HepG2 (cell line): ENCODE data around the gene TRMT112. TPM values are rescaled to one million over a fixed set of nuclear protein-coding genes. Genes with fewer than 3 reads are reported as not detected.

Experiments
- DRAP1 ChIP-seq: IDR thresholded peaks from 2 replicates; pipeline ENCODE4 v1.6.1; 2016; ENCODE audit warnings: missing genetic modification reagents, missing compliant biosample characterization
- E2F5 ChIP-seq: sonication (generic); formaldehyde crosslinking; conservative IDR thresholded peaks from 2 replicates; pipeline ENCODE4 v1.4.0; 2020; ENCODE audit warnings: missing genetic modification reagents
- FOSL2 ChIP-seq: sonication (generic); formaldehyde crosslinking; IDR thresholded peaks from 2 replicates; pipeline ENCODE4 v1.4.0; 2020; ENCODE audit warnings: missing genetic modification reagents
- HNF4A ChIP-seq: sonication (generic); formaldehyde crosslinking; IDR thresholded peaks from 2 replicates; pipeline ENCODE4 v1.4.0; 2020; ENCODE audit warnings: missing genetic modification reagents
- NBN ChIP-seq: fragments of 450-650 bp; conservative IDR thresholded peaks from 2 replicates; pipeline ENCODE4 v1.6.1; 2017
- NR2C2 ChIP-seq: sonication (generic); formaldehyde crosslinking; IDR thresholded peaks from 2 replicates; pipeline ENCODE4 v1.4.0; 2020; ENCODE audit warnings: missing genetic modification reagents, mild to moderate bottlenecking, moderate library complexity, borderline replicate concordance
- NR2F1 ChIP-seq, 2 experiments: fragments of 450-650 bp in 1 of 2; formaldehyde crosslinking in 1 of 2; IDR thresholded peaks; 2 replicates each; pipeline versions ENCODE4 v1.5.0 to v1.6.1; 2016 to 2020; ENCODE audit warnings: mild to moderate bottlenecking in 1 of 2, missing compliant biosample characterization in 1 of 2, missing genetic modification reagents in 1 of 2, moderate library complexity in 1 of 2
- NR2F6 ChIP-seq, 2 experiments: IDR thresholded peaks; 2 replicates each; pipeline ENCODE4 v1.6.1; 2016; ENCODE audit warnings: antibody characterized with exemption in 1 of 2, mild to moderate bottlenecking in 1 of 2
- PCBP1 ChIP-seq: fragments of 200-400 bp; formaldehyde crosslinking; IDR thresholded peaks from 2 replicates; pipeline ENCODE4 v1.6.1; 2017; ENCODE audit warnings: mild to moderate bottlenecking, low read depth, low read length, borderline replicate concordance
- PHF5A ChIP-seq: IDR thresholded peaks from one replicate; pipeline ENCODE4 v1.6.1; 2018; ENCODE audit warnings: low read depth, missing genetic modification reagents; ENCODE audit not compliant: unreplicated experiment
- SIN3A ChIP-seq: IDR thresholded peaks from 2 replicates; pipeline ENCODE4 v1.6.1; 2011; ENCODE audit warnings: low read depth, mild to moderate bottlenecking, control low read depth, low read length, borderline replicate concordance
- SMC3 ChIP-seq: IDR thresholded peaks from 2 replicates; pipeline ENCODE4 v1.6.1; 2011; ENCODE audit warnings: low read length, improper control_type of control experiment
- SP4 ChIP-seq: sonication (generic); formaldehyde crosslinking; IDR thresholded peaks from 2 replicates; pipeline ENCODE4 v1.8.1; 2023; ENCODE audit warnings: mild to moderate bottlenecking, missing genetic modification reagents
- TBX2 ChIP-seq: sonication (generic); formaldehyde crosslinking; IDR thresholded peaks from 2 replicates; pipeline ENCODE4 v1.5.0; 2020; ENCODE audit warnings: missing genetic modification reagents, mild to moderate bottlenecking, borderline replicate concordance
- YEATS4 ChIP-seq: sonication (generic); formaldehyde crosslinking; IDR thresholded peaks from 2 replicates; pipeline ENCODE4 v1.4.0; 2020; ENCODE audit warnings: missing genetic modification reagents, borderline replicate concordance
- ZEB1 ChIP-seq: IDR thresholded peaks from 2 replicates; pipeline ENCODE4 v1.6.1; 2012; ENCODE audit warnings: mild to moderate bottlenecking, low read depth, inconsistent platforms; ENCODE audit not compliant: insufficient replicate concordance
- ZNF234 ChIP-seq: sonication (generic); formaldehyde crosslinking; conservative IDR thresholded peaks from 2 replicates; pipeline ENCODE4 v1.5.1; 2020; ENCODE audit warnings: mild to moderate bottlenecking, missing genetic modification reagents
- ZNF280D ChIP-seq: sonication (generic); formaldehyde crosslinking; IDR thresholded peaks from 2 replicates; pipeline ENCODE4 v1.5.1; 2020; ENCODE audit warnings: mild to moderate bottlenecking, missing genetic modification reagents
- ZNF282 ChIP-seq: fragments of 450-650 bp; IDR thresholded peaks from 2 replicates; pipeline ENCODE4 v1.6.1; 2018; ENCODE audit not compliant: partially characterized antibody
- ZNF317 ChIP-seq: sonication (generic); formaldehyde crosslinking; IDR thresholded peaks from 2 replicates; pipeline ENCODE4 v1.5.0; 2020; ENCODE audit warnings: mild to moderate bottlenecking, missing genetic modification reagents
- ZNF382 ChIP-seq: sonication (generic); formaldehyde crosslinking; IDR thresholded peaks from 2 replicates; pipeline ENCODE4 v1.5.0; 2020; ENCODE audit warnings: missing genetic modification reagents, mild to moderate bottlenecking, borderline replicate concordance
- ZNF446 ChIP-seq: sonication (generic); formaldehyde crosslinking; IDR thresholded peaks from 2 replicates; pipeline ENCODE4 v1.5.0; 2020; ENCODE audit warnings: mild to moderate bottlenecking, missing genetic modification reagents
- ZNF543 ChIP-seq: sonication (generic); formaldehyde crosslinking; IDR thresholded peaks from 2 replicates; pipeline ENCODE4 v1.4.0; 2020; ENCODE audit warnings: mild to moderate bottlenecking, missing genetic modification reagents
- ZNF782 ChIP-seq: sonication (generic); formaldehyde crosslinking; IDR thresholded peaks from 2 replicates; pipeline ENCODE4 v1.4.0; 2020; ENCODE audit warnings: missing genetic modification reagents, mild to moderate bottlenecking, borderline replicate concordance
- ZNF850 ChIP-seq: sonication (generic); formaldehyde crosslinking; conservative IDR thresholded peaks from 2 replicates; pipeline ENCODE4 v1.9.0; 2021; ENCODE audit warnings: mild to moderate bottlenecking, missing genetic modification reagents
- ZSCAN25 ChIP-seq: sonication (generic); formaldehyde crosslinking; IDR thresholded peaks from 2 replicates; pipeline ENCODE4 v1.8.0; 2022; ENCODE audit warnings: mild to moderate bottlenecking, missing genetic modification reagents
- polyA plus RNA-seq, 8 experiments: library from polyadenylated mRNA; depleted of rRNA in 3 of 8; stranded (reverse) in 7 of 8; unstranded in 1 of 8; fragments of >200 nt; fragmentation: Illumina TruSeq in 4 of 8; extraction: Trizol in 4 of 8; gene quantifications; 2 replicates each; pipeline versions ENCODE4 v1.2.1 to v1.2.3, GENCODE V29; 2011 to 2016; ENCODE audit warnings: low read depth in 4 of 8, missing spikeins in 1 of 8, mixed read lengths in 1 of 8; ENCODE audit not compliant: insufficient read depth in 1 of 8
- total RNA-seq, 5 experiments: library from RNA; depleted of rRNA; stranded (reverse); fragments of >200 nt; fragmentation: Illumina TruSeq; extraction: Trizol; gene quantifications; 2 replicates each; pipeline ENCODE4 v1.2.3, GENCODE V29; 2016; ENCODE audit warnings: low read depth in 1 of 5

The TRMT112 gene
- total and polyA plus RNA-seq, 2 of the 13 experiments (the other 11 are each of a cell fraction or from before 2014, with no cell fraction given): 186 to 409 TPM

GRCh38 chr11:64355078-64355940 is 38.0 kb upstream of the TRMT112 start (continued):
- TF ChIP-seq ZNF280D (0 out of 2 replicates have a peak, but pooled peaks have one; percentile 54), SIN3A (peak; percentile 72; the same call in 1 of the 2 replicates), ZNF782 (CRISPR knock-in tag) (no peak; the same call in 1 of the 2 replicates), PCBP1 (peak; percentile 91; the same call in 1 of the 2 replicates), E2F5 (CRISPR knock-in tag) (no peak), ZEB1 (peak; percentile 33), ZNF282 (no peak), YEATS4 (CRISPR knock-in tag) (no peak), NR2F6 (IDR thresholded peaks at IDR 0.05) (peak; percentile 72), NR2F6 (CRISPR knock-in tag; IDR thresholded peaks at IDR 0.05) (peak; percentile 77), HNF4A (peak; percentile 56; the same call in 1 of the 2 replicates), ZSCAN25 (CRISPR knock-in tag) (peak; percentile 98), ZNF543 (CRISPR knock-in tag) (peak; percentile 30; the same call in 1 of the 2 replicates), SP4 (peak; percentile 42; the same call in 1 of the 2 replicates), ZNF446 (CRISPR knock-in tag) (no peak), DRAP1 (CRISPR knock-in tag) (peak; percentile 28; the same call in 1 of the 2 replicates), ZNF317 (CRISPR knock-in tag) (no peak), NR2F1 (CRISPR knock-in tag; IDR thresholded peaks at IDR 0.05) (peak; percentile 19 to 44; a peak in 1 of 4 replicates), TBX2 (CRISPR knock-in tag) (peak; percentile 54; the same call in 1 of the 2 replicates), ZNF382 (CRISPR knock-in tag) (no peak), NBN (no peak), ZNF850 (CRISPR knock-in tag) (no peak), FOSL2 (CRISPR knock-in tag) (peak; percentile 96), PHF5A (CRISPR knock-in tag) (peak; percentile 34), ZNF234 (CRISPR knock-in tag) (no peak), SMC3 (peak; percentile 37; the same call in 1 of the 2 replicates), NR2C2 (CRISPR knock-in tag) (peak; percentile 50)
